Upper lobe of right lung (tissue), 1 donor: Measurements from ENCODE around the gene PFDN5. TPM values are rescaled to one million over a fixed set of nuclear protein-coding genes. Genes with fewer than 3 reads are reported as not detected.
A peak's percentile ranks its signal among the peaks of the same experiment; 100 is the strongest.

Experiments used
- ATAC-seq: fragments of 200-7000 bp; cut with Tn5 transposase; one replicate; pipeline ENCODE4 v1.9.1; 2020; ENCODE audit warnings: mild to moderate bottlenecking, moderate library complexity
- DNase-seq: peaks from one replicate; pipeline ENCODE4 v3.0.0-alpha.2; 2020
- H3K27ac ChIP-seq: fragments of 200-600 bp; one replicate; pipeline ENCODE4 v1.8.0; 2022
- H3K27me3 ChIP-seq: fragments of 200-600 bp; one replicate; pipeline ENCODE4 v1.8.0; 2022; ENCODE audit warnings: mild to moderate bottlenecking
- H3K36me3 ChIP-seq: fragments of 200-600 bp; one replicate; pipeline ENCODE4 v1.8.0; 2022
- H3K4me1 ChIP-seq: fragments of 200-600 bp; one replicate; pipeline ENCODE4 v1.8.0; 2022
- H3K4me3 ChIP-seq: fragments of 200-600 bp; one replicate; pipeline ENCODE4 v1.8.0; 2022; ENCODE audit warnings: mild to moderate bottlenecking
- H3K9me3 ChIP-seq: fragments of 200-600 bp; one replicate; pipeline ENCODE4 v1.8.0; 2022
- intact Hi-C: fragments of 100-400 bp; cut with DNase I; formaldehyde crosslinking; loops from one replicate; pipeline ENCODE4 v1.11.0; 2022
- total RNA-seq: library from RNA; stranded (reverse); fragmentation: NEBNext Ultra II Directional; extraction: Animal tissue kit (Norgen Biotek cat#: 25700); gene quantifications from one replicate; pipeline ENCODE4 v1.2.1, GENCODE V29; 2021
- TF ChIP-seq, protein P1 (sequence below): fragments of 200-600 bp; IDR thresholded peaks from one replicate; pipeline ENCODE4 v1.8.0; 2022; ENCODE audit warnings: antibody characterized with exemption
- donor health status: DM: no; HTN: yes; CAD: no; lungs with severe emphysema.

Gene PFDN5
- total RNA-seq, 1 donor from 2014 or later: 424 TPM

DNA sequence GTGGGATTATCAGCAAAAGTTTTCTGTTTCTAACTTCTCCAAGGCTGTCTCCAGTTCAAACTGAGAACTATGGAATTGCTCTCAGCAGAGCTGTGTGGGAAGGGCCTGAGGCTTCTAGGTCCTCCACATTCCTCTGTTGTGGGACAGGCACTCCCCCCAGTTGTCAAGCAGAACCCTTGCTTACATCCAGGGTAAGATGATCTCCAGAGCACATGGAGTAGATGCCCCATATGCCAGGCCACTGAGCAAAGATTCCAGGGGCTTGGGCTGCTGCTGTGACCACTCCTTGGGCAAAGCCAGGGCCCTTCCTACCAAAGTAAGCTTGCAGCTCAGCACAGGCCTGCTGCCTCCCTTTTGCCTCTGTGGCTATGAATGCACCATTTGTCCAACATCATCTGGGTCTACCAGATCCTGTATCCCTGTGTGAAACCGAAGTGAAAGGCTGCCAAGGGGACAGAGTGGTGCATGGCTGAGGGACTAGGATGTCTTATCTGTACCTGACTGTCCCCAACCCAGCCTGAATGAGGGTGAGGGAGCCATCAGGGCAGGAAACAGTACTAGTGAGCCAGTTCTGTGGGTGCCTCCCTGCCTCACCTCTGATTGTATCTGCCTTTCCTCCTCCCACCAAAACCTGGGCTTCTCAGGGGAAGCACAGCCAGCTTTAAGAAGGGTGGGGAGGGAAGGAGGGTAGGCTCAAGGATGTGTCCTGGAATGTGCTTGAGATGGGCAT lies 40.4 kb upstream of the PFDN5 start:
- Histone ChIP-seq H3K4me3 (no peak overlapping the region), H3K9me3 (no peaks in the 10 kb centered on the region), H3K27me3 (no peaks in the 10 kb centered on the region), H3K27ac (no peak overlapping the region), H3K36me3 (no peaks in the 10 kb centered on the region), H3K4me1 (peaks cover 27% of the 10 kb centered on the region)
- ATAC-seq (no peak), DNase-seq (no peak)
- intact Hi-C loops: no loop called here
- TF ChIP-seq, protein P1, sequence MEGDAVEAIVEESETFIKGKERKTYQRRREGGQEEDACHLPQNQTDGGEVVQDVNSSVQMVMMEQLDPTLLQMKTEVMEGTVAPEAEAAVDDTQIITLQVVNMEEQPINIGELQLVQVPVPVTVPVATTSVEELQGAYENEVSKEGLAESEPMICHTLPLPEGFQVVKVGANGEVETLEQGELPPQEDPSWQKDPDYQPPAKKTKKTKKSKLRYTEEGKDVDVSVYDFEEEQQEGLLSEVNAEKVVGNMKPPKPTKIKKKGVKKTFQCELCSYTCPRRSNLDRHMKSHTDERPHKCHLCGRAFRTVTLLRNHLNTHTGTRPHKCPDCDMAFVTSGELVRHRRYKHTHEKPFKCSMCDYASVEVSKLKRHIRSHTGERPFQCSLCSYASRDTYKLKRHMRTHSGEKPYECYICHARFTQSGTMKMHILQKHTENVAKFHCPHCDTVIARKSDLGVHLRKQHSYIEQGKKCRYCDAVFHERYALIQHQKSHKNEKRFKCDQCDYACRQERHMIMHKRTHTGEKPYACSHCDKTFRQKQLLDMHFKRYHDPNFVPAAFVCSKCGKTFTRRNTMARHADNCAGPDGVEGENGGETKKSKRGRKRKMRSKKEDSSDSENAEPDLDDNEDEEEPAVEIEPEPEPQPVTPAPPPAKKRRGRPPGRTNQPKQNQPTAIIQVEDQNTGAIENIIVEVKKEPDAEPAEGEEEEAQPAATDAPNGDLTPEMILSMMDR: no peak

DNA sequence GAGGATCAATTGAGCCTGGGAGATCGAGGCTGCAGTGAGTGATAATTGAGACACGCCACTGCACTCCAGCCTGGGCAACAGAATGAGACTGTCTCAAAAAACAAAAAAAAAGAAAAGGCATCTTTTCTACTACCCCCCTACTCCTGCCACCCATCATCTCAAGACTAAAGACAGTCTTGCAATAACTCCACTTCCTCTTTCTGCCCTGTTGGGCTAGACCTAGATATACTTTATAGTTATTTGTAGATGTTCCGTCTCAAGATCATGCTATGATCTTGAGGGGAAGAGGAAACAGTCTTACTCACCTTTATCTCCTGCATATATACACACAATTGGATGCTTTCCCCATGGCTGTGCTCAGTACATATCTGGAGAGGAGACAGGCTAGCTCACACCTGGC lies 39.3 kb upstream of the PFDN5 start:
- no peaks in the 10 kb centered on the region for H3K9me3 ChIP-seq
- ATAC-seq (no peak), DNase-seq (no peak)
- no peak overlapping the region for H3K4me3 ChIP-seq
- H3K27me3 ChIP-seq: no peaks in the 10 kb centered on the region
- H3K27ac ChIP-seq: no peak overlapping the region
- intact Hi-C loops: no loop called here
- H3K36me3 ChIP-seq: no peaks in the 10 kb centered on the region
- TF ChIP-seq, protein P1: no peak
- peaks cover 21% of the 10 kb centered on the region for H3K4me1 ChIP-seq

DNA sequence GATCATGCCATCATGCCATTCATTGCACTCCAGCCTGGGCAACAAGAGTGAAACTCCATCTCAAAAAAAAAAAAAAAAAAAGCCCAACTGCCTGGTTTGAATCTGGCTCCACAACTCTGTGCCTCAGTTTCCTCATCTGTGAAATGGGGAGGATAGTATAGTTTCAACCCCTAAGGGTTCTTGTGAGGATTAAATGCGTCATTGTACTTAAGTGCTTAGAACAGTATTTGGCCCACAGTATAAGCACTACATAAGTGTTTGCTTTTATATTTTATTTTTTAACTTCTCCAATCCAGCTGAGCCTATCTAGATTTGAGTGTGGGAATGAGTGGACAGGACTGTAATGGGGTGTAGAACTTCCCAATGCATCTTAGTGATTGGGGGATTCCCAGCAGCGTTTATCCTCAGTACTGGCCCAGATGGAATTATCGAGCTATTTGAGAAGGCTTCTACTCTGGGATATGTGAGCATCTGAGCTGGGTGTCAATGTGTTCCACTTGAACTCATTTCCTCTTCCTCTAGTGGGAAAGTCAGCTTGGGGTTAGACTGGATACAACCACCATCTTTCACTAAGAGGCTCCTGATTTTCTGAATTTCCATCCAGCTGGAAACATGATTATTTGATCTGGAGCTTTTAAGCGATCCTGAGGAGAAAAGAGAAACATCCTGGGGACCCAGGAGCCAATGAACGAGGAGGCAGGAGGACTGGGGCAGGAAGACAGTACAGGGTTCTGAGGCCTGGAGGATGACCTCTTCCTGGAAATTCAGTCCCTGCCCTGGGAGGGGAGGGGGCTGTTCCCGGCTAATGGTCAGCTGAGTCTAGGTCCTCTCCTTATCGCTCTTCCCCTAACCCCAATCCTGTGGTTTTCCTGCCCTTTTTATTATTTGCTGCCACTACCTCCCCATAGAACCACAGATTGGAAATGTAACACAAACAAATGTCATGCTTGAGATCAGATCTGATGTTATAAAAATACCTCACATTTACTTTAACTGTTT lies 36.5 kb upstream of the PFDN5 start:
- no peak overlapping the region for H3K27ac ChIP-seq
- peak; percentile 68 for ATAC-seq
- intact Hi-C loops: no loop called here

DNA sequence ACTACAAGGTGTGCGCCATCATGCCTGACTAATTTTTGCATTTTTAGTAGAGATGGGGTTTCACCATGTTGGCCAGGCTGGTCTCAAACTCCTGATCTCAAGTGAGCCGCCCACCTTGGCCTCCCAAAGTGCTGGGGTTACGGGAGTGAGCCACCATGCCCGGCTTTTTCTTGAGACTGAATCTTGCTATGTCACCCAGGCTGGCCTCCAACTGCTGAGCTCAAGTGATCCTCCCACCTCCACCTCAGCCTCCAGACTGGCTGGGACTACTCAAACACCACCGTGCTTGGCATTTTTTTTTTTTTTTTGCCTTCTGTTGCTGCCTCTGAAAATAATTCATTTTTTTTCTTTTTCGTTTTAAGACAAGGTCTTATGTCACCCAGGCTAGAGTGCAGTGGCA lies 35.5 kb upstream of the PFDN5 start:
- H3K36me3 ChIP-seq: no peaks in the 10 kb centered on the region
- no peak for DNase-seq
- H3K4me1 ChIP-seq: peaks cover 7% of the 10 kb centered on the region
- TF ChIP-seq, protein P1: no peak
- H3K9me3 ChIP-seq: no peaks in the 10 kb centered on the region
- intact Hi-C loops: no loop called here
- ATAC-seq: no peak
- no peaks in the 10 kb centered on the region for H3K27me3 ChIP-seq
- no peak overlapping the region for H3K27ac ChIP-seq
- H3K4me3 ChIP-seq: no peak overlapping the region

More for the DNA sequence above, 36.5 kb upstream of the PFDN5 start:
- H3K9me3 ChIP-seq: no peaks in the 10 kb centered on the region
- H3K4me3 ChIP-seq: no peak overlapping the region
- H3K36me3 ChIP-seq: no peaks in the 10 kb centered on the region
- no peak for DNase-seq
- TF ChIP-seq, protein P1: no peak
- H3K4me1 ChIP-seq: peaks cover 7% of the 10 kb centered on the region
- H3K27me3 ChIP-seq: no peaks in the 10 kb centered on the region

DNA sequence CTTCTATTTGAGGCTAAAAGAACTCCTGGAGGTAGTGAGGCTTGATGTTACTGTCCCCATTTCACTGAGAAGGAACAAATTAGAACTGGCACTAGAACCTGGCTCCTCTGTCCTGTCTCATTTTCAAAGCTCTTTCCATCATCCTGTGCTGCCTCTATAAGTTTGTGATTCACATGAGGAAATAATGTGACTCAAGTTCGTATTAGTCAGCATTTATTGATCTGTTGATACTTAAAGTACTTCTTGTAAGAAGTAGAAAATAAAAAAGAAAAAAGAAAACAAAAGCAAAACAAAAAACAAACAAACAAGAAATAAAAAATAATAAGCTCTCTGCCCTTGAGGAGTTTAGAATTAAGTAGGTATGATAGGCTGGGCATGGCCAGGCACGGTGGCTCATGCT lies 29.6 kb upstream of the PFDN5 start:
- H3K36me3 ChIP-seq: no peaks in the 10 kb centered on the region
- ATAC-seq: no peak
- no peak for DNase-seq

More for the DNA sequence above, 29.6 kb upstream of the PFDN5 start:
- TF ChIP-seq, protein P1: no peak
- Histone ChIP-seq H3K4me1 (peaks cover 3% of the 10 kb centered on the region), H3K27me3 (no peaks in the 10 kb centered on the region), H3K27ac (no peak overlapping the region), H3K4me3 (no peak overlapping the region), H3K9me3 (no peaks in the 10 kb centered on the region)
- intact Hi-C loops: no loop called here
